ENCODE results near the gene KIF5A. TPM values are rescaled to one million over a fixed set of nuclear protein-coding genes. Genes with fewer than 3 reads are reported as not detected.
"Not testable (repeated sequence)": the region's sequence is repeated elsewhere in the genome, so short reads cannot be mapped to it uniquely, and the experiment has no call there.

KIF5A gene
- total RNA-seq, 2 donors from 2014 or later, result 0.29 to 2.0 TPM

- no peaks in the 10 kb centered on the region for H3K36me3 Mint-ChIP-seq
- no peaks in the 10 kb centered on the region for H3K9me3 Mint-ChIP-seq
- DNase-seq (ENCODE audit: low spot score), result no peak
- peak overlapping the region; percentile 80 for H3K4me3 Mint-ChIP-seq
- peaks cover 31 to 38% of the 10 kb centered on the region in 2 donors for H3K4me1 Mint-ChIP-seq (ENCODE audit: low read depth in 2 of 2)
- H3K27ac Mint-ChIP-seq, result no peak overlapping the region
- ATAC-seq, result no peak
- H3K27me3 Mint-ChIP-seq, result peaks cover 10 to 20% of the 10 kb centered on the region in 2 donors
These were observed 488 bp upstream of the KIF5A start for GRCh38 chr12:57549203-57549908.

- Mint-ChIP-seq H3K36me3 (no peaks in the 10 kb centered on the region), H3K4me1 (ENCODE audit: low read depth in 2 of 2) (peaks cover 20 to 24% of the 10 kb centered on the region in 2 donors), H3K27me3 (peaks cover 10 to 20% of the 10 kb centered on the region in 2 donors), H3K4me3 (peak overlapping the region; percentile 80), H3K27ac (no peak overlapping the region), H3K9me3 (no peaks in the 10 kb centered on the region)
- DNase-seq (ENCODE audit: low spot score) (no peak), ATAC-seq (no peak)
These were observed 1.1 kb downstream of the KIF5A start for GRCh38 chr12:57550641-57551549.

DNA sequence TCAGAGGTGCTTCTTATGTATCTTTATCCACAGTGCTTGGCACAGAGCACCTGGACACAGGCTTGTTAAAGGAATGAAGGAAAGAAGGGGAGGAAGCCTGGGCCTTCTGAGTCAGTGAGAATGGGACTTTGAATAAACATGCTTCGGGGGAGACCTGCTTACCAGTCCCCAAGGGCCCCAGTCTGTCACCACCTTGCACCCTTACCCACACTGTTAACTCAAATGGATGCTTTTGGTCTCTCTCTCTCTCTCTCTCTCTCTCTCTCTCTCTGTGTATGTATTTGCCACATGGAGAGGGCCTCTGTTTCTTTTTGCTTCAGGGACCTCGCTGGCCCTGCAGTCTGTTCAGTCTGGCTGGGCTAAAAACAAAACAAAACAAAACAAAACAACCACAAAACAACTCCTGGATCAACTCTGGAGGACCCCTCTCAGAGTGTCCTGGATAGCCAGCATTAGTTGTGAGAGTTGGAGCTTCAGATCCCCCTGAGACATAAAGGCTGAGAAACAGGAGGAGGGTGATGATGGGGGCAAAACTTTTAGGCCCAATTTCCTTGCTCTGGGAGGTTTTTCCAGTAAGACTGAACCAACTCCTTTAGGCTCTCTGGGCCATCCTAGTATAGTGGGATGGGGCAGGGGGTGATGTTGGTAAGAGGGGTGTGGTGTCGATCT, 1.9 kb downstream of the KIF5A start:
- DNase-seq (ENCODE audit: low spot score), result no peak
- ATAC-seq, result no peak
- no peaks in the 10 kb centered on the region for H3K36me3 Mint-ChIP-seq
- H3K4me1 Mint-ChIP-seq (ENCODE audit: low read depth in 2 of 2), result peaks cover 13 to 17% of the 10 kb centered on the region in 2 donors
- no peak overlapping the region for H3K27ac Mint-ChIP-seq
- H3K27me3 Mint-ChIP-seq, result peaks cover 10 to 20% of the 10 kb centered on the region in 2 donors
- peak overlapping the region; percentile 80 for H3K4me3 Mint-ChIP-seq
- no peaks in the 10 kb centered on the region for H3K9me3 Mint-ChIP-seq

DNA sequence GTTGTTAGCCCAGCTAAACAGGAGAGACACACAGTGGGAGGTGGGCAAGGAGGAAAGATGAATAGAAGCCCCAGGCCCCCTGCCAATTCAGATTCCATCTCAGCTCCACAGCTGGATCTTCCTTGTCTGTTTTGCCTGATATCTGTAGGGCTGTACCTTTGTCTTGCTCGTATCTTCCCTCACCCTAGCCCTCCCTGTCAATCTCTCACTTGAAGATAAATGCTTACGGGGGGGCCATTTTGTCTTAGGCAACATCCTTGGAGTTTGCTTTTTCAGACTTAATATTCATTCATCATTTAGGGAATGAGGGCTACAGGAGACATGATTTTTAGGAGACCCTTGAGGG, 2.4 kb downstream of the KIF5A start:
- peaks cover 10 to 20% of the 10 kb centered on the region in 2 donors for H3K27me3 Mint-ChIP-seq
- no peak overlapping the region for H3K27ac Mint-ChIP-seq
- no peaks in the 10 kb centered on the region for H3K36me3 Mint-ChIP-seq
- ATAC-seq, result no peak
- DNase-seq (ENCODE audit: low spot score), result no peak
- no peak overlapping the region for H3K4me3 Mint-ChIP-seq
- H3K9me3 Mint-ChIP-seq, result no peaks in the 10 kb centered on the region
- peaks cover 9 to 12% of the 10 kb centered on the region in 2 donors for H3K4me1 Mint-ChIP-seq (ENCODE audit: low read depth in 2 of 2)

DNA sequence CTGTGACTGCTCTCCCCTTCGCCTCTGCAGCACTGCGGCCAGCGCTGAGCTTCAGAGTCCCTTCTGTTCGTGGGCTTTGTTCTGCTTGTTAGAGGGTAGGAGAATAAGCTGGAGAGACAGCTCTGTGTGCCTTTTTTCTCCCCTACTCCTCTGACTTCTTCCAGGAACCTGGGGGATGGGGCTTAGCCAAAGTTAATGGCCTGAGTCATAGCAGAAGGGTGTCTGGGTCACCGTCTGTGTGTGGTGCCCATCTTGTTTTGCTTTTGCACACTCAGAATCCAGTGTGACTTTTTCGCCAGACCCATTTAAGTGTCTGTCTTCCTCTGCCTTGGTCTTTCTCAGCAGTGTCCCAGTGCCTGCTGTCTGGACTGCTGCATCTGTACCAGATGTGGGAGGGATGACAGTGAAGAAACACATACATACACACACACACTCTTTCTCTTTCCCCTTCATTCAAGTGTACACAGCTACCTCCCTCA, 3.0 kb downstream of the KIF5A start:
- ATAC-seq (no peak), DNase-seq (ENCODE audit: low spot score) (no peak)
- Mint-ChIP-seq H3K9me3 (no peaks in the 10 kb centered on the region), H3K4me3 (no peak overlapping the region), H3K27me3 (peaks cover 10 to 20% of the 10 kb centered on the region in 2 donors), H3K27ac (no peak overlapping the region), H3K4me1 (ENCODE audit: low read depth in 2 of 2) (peaks cover 7 to 9% of the 10 kb centered on the region in 2 donors), H3K36me3 (no peaks in the 10 kb centered on the region)

- H3K4me3 Mint-ChIP-seq, result no peak overlapping the region
- H3K9me3 Mint-ChIP-seq, result no peaks in the 10 kb centered on the region
- DNase-seq (ENCODE audit: low spot score) (no peak), ATAC-seq (no peak)
- H3K4me1 Mint-ChIP-seq (ENCODE audit: low read depth in 2 of 2), result peaks cover 7 to 9% of the 10 kb centered on the region in 2 donors
- H3K27ac Mint-ChIP-seq, result no peak overlapping the region
- H3K36me3 Mint-ChIP-seq, result no peaks in the 10 kb centered on the region
- peaks cover 10 to 19% of the 10 kb centered on the region in 2 donors for H3K27me3 Mint-ChIP-seq
These were observed 3.7 kb downstream of the KIF5A start for GRCh38 chr12:57553343-57554202.

- H3K4me1 Mint-ChIP-seq (ENCODE audit: low read depth in 2 of 2), result peaks cover 5 to 7% of the 10 kb centered on the region in 2 donors
- DNase-seq (ENCODE audit: low spot score), result no peak
- no peak overlapping the region for H3K27ac Mint-ChIP-seq
- ATAC-seq, result no peak
- H3K27me3 Mint-ChIP-seq, result peaks cover 10 to 13% of the 10 kb centered on the region in 2 donors
- H3K36me3 Mint-ChIP-seq, result no peaks in the 10 kb centered on the region
- no peaks in the 10 kb centered on the region for H3K9me3 Mint-ChIP-seq
- no peak overlapping the region for H3K4me3 Mint-ChIP-seq
These were observed 4.6 kb downstream of the KIF5A start for GRCh38 chr12:57554453-57554852.

- H3K27me3 Mint-ChIP-seq, result peaks cover 10 to 12% of the 10 kb centered on the region in 2 donors
- DNase-seq (ENCODE audit: low spot score) (no peak), ATAC-seq (no peak)
- H3K36me3 Mint-ChIP-seq, result no peaks in the 10 kb centered on the region
- H3K27ac Mint-ChIP-seq, result no peak overlapping the region
- no peaks in the 10 kb centered on the region for H3K9me3 Mint-ChIP-seq
- H3K4me1 Mint-ChIP-seq (ENCODE audit: low read depth in 2 of 2), result peaks cover 4 to 7% of the 10 kb centered on the region in 2 donors
- H3K4me3 Mint-ChIP-seq, result no peak overlapping the region
These were observed 5.1 kb downstream of the KIF5A start for GRCh38 chr12:57554897-57555296.

GRCh38 chr12:57558864-57559263, 9.0 kb downstream of the KIF5A start:
- no peaks in the 10 kb centered on the region for H3K9me3 Mint-ChIP-seq
- no peaks in the 10 kb centered on the region for H3K36me3 Mint-ChIP-seq
- DNase-seq (ENCODE audit: low spot score), result no peak
- no peak for ATAC-seq
- H3K4me1 Mint-ChIP-seq (ENCODE audit: low read depth in 2 of 2), result no peaks in the 10 kb centered on the region
- H3K27me3 Mint-ChIP-seq, result peaks cover 10 to 16% of the 10 kb centered on the region in 2 donors
- H3K4me3 Mint-ChIP-seq, result no peak overlapping the region
- H3K27ac Mint-ChIP-seq, result no peak overlapping the region

- H3K4me3 Mint-ChIP-seq, result no peak overlapping the region
- no peaks in the 10 kb centered on the region for H3K4me1 Mint-ChIP-seq (ENCODE audit: low read depth in 2 of 2)
- H3K27me3 Mint-ChIP-seq, result peaks cover 15 to 26% of the 10 kb centered on the region in 2 donors
- H3K9me3 Mint-ChIP-seq, result no peaks in the 10 kb centered on the region
- DNase-seq (ENCODE audit: low spot score), result no peak
- no peak overlapping the region for H3K27ac Mint-ChIP-seq
- ATAC-seq, result no peak
- no peaks in the 10 kb centered on the region for H3K36me3 Mint-ChIP-seq
These were observed 10.7 kb downstream of the KIF5A start for GRCh38 chr12:57560516-57560915.

- not testable (repeated sequence) for H3K36me3 Mint-ChIP-seq
These were observed 11.3 kb downstream of the KIF5A start for GRCh38 chr12:57561117-57561516.

DNA sequence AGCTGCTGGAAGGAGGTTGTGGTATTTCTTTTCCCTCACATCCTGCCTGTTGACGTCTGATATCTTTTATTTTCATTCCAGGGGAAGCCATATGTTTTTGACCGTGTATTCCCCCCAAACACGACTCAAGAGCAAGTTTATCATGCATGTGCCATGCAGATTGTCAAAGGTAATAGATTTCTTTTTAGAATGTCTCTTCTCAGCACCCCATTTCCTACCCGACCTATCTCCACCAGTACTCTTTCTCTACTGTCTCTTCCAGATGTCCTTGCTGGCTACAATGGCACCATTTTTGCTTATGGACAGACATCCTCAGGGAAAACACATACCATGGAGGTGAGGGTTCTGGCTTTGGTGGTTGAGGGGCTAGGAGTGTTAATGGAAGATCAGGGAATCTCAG, 13.5 kb downstream of the KIF5A start:
- no peaks in the 10 kb centered on the region for H3K4me1 Mint-ChIP-seq (ENCODE audit: low read depth in 2 of 2)
- no peaks in the 10 kb centered on the region for H3K36me3 Mint-ChIP-seq
- H3K9me3 Mint-ChIP-seq, result no peaks in the 10 kb centered on the region
- DNase-seq (ENCODE audit: low spot score) (no peak), ATAC-seq (no peak)
- H3K27ac Mint-ChIP-seq, result no peak overlapping the region
- H3K4me3 Mint-ChIP-seq, result no peak overlapping the region
- peaks cover 17 to 26% of the 10 kb centered on the region in 2 donors for H3K27me3 Mint-ChIP-seq

More at GRCh38 chr12:57561117-57561516, 11.3 kb downstream of the KIF5A start:
- not testable (repeated sequence) for ATAC-seq; DNase-seq (ENCODE audit: low spot score); H3K27ac Mint-ChIP-seq; H3K9me3 Mint-ChIP-seq; H3K4me3 Mint-ChIP-seq; H3K4me1 Mint-ChIP-seq (ENCODE audit: low read depth in 2 of 2)
- H3K27me3 Mint-ChIP-seq, result peaks cover 15 to 26% of the 10 kb centered on the region in 2 donors

DNA sequence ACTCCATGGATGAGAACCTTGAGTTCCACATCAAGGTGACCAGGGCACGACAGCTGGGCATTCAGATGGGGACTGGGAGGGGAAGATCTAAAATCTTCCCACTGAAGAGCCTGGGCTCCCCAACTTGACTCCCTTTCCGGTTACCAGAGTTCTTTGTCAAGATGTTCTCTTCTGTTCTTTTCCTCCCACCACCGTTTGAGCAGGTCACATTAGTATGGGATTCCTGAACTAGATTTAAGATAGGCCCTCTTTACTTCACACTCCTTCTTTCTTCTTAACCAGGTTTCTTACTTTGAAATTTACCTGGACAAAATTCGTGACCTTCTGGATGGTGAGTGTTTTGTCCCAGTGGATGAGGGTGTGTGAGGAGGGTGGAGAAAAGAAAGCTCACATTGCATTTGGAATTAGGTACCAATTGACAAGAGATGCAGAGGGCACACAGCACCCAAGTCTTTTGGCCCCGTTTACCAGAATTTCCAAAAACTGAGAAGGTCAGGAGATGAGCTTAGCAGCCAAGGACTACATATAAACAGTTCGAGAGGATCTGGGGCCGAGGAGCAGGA, 14.4 kb downstream of the KIF5A start:
- Mint-ChIP-seq H3K27ac (no peak overlapping the region), H3K36me3 (no peaks in the 10 kb centered on the region), H3K9me3 (no peaks in the 10 kb centered on the region), H3K4me1 (ENCODE audit: low read depth in 2 of 2) (no peaks in the 10 kb centered on the region), H3K27me3 (peaks cover 19 to 26% of the 10 kb centered on the region in 2 donors), H3K4me3 (no peak overlapping the region)
- no peak for DNase-seq (ENCODE audit: low spot score)
- ATAC-seq, result no peak
